ENCODE results near the gene TAS1R2. TPM values are rescaled to one million over a fixed set of nuclear protein-coding genes. Genes with fewer than 3 reads are reported as not detected.
A peak's percentile ranks its signal among the peaks of the same experiment; 100 is the strongest.

The TAS1R2 gene
- total and polyA plus RNA-seq, 9 of the 15 experiments (the other 6 are each of a cell fraction or from before 2014, with no cell fraction given): not detected

GRCh38 chr1:18796950-18797349 lies 62.5 kb downstream of the TAS1R2 start:
- FAIRE-seq: no peak
- H3K27ac ChIP-seq (ENCODE audit: extremely low read depth, low read depth, low read length): no peak overlapping the region
- CTCF ChIA-PET (ENCODE audit: low intra/inter-chr PET ratio): no interaction called here
- H3K79me2 ChIP-seq (ENCODE audit: control insufficient read depth, insufficient read depth, low read length): no peaks in the 10 kb centered on the region
- in situ Hi-C loops (cut with MboI) (no loop called here), intact Hi-C loops (cut with micrococcal nuclease) (no loop called here)
- no peak for ATAC-seq
- no peaks in the 10 kb centered on the region for H3K36me3 ChIP-seq (ENCODE audit: control insufficient read depth, insufficient read depth, low read length)
- no peak overlapping the region for H3K4me3 ChIP-seq
- no peaks in the 10 kb centered on the region for H3K9me1 ChIP-seq (ENCODE audit: control insufficient read depth, insufficient read depth, low read length)
- BruUV-seq (replicated peaks): no TSS peak
- H3K27me3 ChIP-seq (ENCODE audit: control insufficient read depth in 2 of 2, insufficient read depth in 2 of 2, low read length in 2 of 2): peaks cover 13 to 22% of the 10 kb centered on the region in 2 experiments; a peak in 4 of 5 replicates
- H3K4me2 ChIP-seq (ENCODE audit: insufficient read depth, low read length): no peak overlapping the region
- no peak for DNase-seq (ENCODE audit: extremely low read depth in 1 of 4, low spot score in 3 of 4)
- H3K9ac ChIP-seq (ENCODE audit: insufficient read depth in 1 of 2, low read depth in 2 of 2, low read length in 2 of 2): no peak overlapping the region
- H4K20me1 ChIP-seq (replicated peaks; ENCODE audit: control insufficient read depth, insufficient read depth, low read length): no peaks in the 10 kb centered on the region
- no peaks in the 10 kb centered on the region for H3K9me3 ChIP-seq (replicated peaks; ENCODE audit: control insufficient read depth, insufficient read depth, low read depth, low read length)
- H2AFZ ChIP-seq (ENCODE audit: low read depth, low read length): no peak overlapping the region
- POLR2A ChIA-PET: no interaction called here
- peaks cover 6 to 16% of the 10 kb centered on the region in 2 experiments; a peak in 3 of 5 replicates for H3K4me1 ChIP-seq (replicated peaks in 1 of 2; ENCODE audit: control insufficient read depth in 2 of 2, insufficient read depth in 2 of 2, low read length in 2 of 2)
- 46% methylated on average over 3 of the region's 3 CpGs for WGBS (ENCODE audit: insufficient coverage, low coverage, missing lambda C conversion rate)
- TF ChIP-seq CC2D1A (IDR thresholded peaks at IDR 0.05): no peak
- TF ChIP-seq NFE2 (IDR thresholded peaks at IDR 0.05; ENCODE audit: low read depth): no peak
- no peak for TF ChIP-seq BHLHE40 (IDR thresholded peaks at IDR 0.05; ENCODE audit: low read length)
- no peak for TF ChIP-seq ZNF140 (CRISPR knock-in tag; IDR thresholded peaks at IDR 0.05)
- TF ChIP-seq HDAC2 (IDR thresholded peaks at IDR 0.05): no peak
- TF ChIP-seq DEAF1 (CRISPR knock-in tag; IDR thresholded peaks at IDR 0.05): no peak
- 0 out of 4 replicates have a peak, but pooled peaks of 1 of the 2 experiments have one; percentile 37 for TF ChIP-seq TRIM24 (IDR thresholded peaks at IDR 0.05)
- TF ChIP-seq BDP1 (IDR thresholded peaks at IDR 0.05; ENCODE audit: insufficient read depth, insufficient read length): no peak
- TF ChIP-seq ZNF263 (CRISPR knock-in tag; IDR thresholded peaks at IDR 0.05; ENCODE audit: borderline replicate concordance): 0 out of 2 replicates have a peak, but pooled peaks have one; percentile 20
- TF ChIP-seq MLLT1 (IDR thresholded peaks at IDR 0.05): no peak
- no peak for TF ChIP-seq TAF1 (IDR thresholded peaks at IDR 0.05; ENCODE audit: control insufficient read depth, extremely low read depth, insufficient read depth, low read length, severe bottlenecking)
- 0 out of 2 replicates have a peak, but pooled peaks have one; percentile 18 for TF ChIP-seq JUND (IDR thresholded peaks at IDR 0.05; ENCODE audit: borderline replicate concordance, low read depth, low read length)
- no peak for TF ChIP-seq JUND (tag; IDR thresholded peaks at IDR 0.05; ENCODE audit: borderline replicate concordance, low read depth, low read length)
- TF ChIP-seq LARP7 (IDR thresholded peaks at IDR 0.05): no peak
- TF ChIP-seq ZZZ3 (IDR thresholded peaks at IDR 0.05): no peak
- peak; percentile 70 for TF ChIP-seq ATF3 (IDR thresholded peaks at IDR 0.05)
- TF ChIP-seq ATF3 (CRISPR knock-in tag; conservative IDR thresholded peaks at IDR 0.05): no peak
- TF ChIP-seq CEBPG (CRISPR knock-in tag; IDR thresholded peaks at IDR 0.05): no peak
- TF ChIP-seq CEBPG (tag; conservative IDR thresholded peaks at IDR 0.05 in 1 of 2, IDR thresholded peaks at IDR 0.05 in 1 of 2): peak in 1 of 2 experiments; percentile 61; a peak in 2 of 4 replicates
- no peak for TF ChIP-seq ZNF445 (CRISPR knock-in tag; IDR thresholded peaks at IDR 0.05; ENCODE audit: low read depth)
- no peak for TF ChIP-seq PCBP1 (IDR thresholded peaks at IDR 0.05; ENCODE audit: low read depth, low read length, poor library complexity, severe bottlenecking)
